NCI-H1417 treated with DMSO at 0.1 percent for 48 hours (cell line): ENCODE data around the gene AXIN2.

Experiments used
- DNase-seq: peaks from one replicate; lab custom pipeline; 2025; lab: John Stamatoyannopoulos, UW

AXIN2 gene

DNA sequence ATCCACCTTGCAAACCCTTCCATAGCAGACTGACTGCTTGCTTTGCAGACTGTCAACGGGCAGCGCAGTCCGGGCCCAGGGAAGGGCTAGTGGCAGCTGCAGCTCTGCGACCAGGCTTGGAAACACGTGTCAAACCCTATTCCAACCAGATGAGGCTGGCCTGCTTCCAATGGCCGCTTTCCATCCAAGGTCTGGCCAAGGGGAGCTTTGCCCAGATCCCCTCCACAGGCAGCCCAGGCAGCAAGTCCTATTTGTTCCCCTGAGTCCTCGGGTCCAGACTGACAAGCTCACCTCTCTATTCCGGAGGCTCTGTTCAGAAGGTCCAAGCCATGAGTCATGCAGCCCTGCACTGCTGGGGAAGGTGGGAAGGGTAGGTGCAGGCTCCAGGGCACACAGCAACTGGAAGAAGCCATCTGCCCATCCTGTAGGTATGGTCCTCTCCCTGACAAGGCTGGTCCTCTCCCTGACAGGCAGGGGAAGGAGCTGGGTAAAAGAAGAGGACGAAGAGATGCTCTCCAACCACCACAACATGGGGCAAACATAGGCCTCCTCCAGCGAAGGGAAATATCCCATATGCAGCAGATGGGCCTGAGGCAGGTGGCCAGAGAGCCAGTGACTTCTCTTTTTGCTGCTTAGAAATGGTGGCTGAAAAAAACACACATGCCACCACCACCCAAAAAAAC is 22.6 kb upstream of the AXIN2 start:
- no peak for DNase-seq

DNA sequence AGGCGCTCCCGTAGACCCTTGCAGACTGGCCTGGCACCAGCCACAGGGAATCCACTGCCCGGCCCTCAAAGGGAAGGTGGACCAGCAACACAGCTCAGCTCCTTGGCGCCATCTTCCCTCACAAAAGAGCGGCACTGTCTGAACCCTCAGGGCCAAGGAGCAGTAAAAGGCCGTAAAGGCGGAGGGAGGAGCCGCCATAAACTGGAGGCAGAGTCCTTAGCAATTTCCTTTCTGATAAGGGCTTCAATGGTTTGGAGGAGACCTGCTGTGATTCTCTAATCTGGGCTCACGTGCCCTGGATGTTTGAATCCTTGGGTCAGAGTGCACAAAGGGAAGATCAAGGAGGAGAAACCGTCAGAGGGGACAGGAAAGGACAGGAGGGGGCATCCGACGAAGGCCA is 15.5 kb upstream of the AXIN2 start:
- no peak for DNase-seq

DNA sequence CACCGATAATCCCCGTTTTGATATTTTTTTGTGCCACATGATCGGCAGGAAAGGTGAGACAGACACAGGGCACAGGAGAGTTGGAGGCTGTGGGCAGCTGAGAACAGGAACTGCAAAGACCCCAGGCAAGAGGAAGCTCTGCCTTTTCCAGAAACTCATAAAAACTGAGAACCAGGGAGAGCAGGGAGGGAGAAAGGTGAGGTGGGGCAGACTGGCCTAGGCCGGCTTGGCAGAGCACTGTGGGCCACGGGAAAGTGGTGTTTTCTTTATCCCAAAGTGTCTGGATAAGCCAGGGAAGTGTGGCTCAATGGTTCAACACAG is 11.8 kb upstream of the AXIN2 start:
- DNase-seq = no peak

- DNase-seq = no peak
Measured at GRCh38 chr17:65572581-65573281, 11.3 kb upstream of the AXIN2 start.

DNA sequence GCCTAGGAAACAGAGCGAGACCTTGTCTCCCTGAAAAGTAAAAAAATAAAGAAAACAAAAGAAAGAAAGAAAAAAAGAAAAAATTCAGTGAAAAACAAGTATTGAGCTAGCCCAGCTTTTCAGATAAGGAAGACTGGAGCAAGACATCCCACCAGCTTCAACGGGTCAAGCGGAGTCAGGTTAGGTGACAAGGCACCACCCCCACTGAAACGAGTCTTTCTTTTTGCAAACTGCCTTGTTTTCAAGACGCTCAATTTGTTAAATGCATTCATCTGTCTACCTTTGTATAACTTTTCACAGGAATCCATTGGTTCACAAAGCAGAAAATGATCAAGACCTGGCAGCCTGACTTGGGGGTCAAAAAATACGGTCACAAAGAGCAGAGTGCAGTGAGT is 10.7 kb upstream of the AXIN2 start:
- no peak for DNase-seq

GRCh38 chr17:65568918-65569317 is 7.5 kb upstream of the AXIN2 start:
- DNase-seq = no peak

DNA sequence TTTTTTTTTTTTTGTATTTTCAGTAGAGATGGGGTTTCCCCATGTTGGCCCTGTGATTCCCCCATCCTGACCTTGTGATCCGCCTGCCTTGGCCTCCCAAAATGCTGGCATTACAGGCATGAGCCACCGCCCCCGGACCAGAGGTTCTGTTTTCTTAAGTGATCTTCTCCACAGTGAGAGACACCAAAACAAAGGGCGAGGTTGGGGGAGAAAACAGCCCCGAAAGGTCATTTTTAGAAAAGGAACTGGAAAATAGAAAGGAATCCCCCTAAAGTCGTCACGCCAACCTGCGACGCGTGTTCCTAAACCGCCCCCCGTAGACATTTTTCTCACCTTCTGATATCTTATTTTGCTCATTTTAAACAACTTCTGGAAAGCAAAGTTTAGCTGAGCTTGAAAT is 6.1 kb upstream of the AXIN2 start:
- no peak for DNase-seq

GRCh38 chr17:65565559-65565958 is 4.1 kb upstream of the AXIN2 start:
- no peak for DNase-seq

DNA sequence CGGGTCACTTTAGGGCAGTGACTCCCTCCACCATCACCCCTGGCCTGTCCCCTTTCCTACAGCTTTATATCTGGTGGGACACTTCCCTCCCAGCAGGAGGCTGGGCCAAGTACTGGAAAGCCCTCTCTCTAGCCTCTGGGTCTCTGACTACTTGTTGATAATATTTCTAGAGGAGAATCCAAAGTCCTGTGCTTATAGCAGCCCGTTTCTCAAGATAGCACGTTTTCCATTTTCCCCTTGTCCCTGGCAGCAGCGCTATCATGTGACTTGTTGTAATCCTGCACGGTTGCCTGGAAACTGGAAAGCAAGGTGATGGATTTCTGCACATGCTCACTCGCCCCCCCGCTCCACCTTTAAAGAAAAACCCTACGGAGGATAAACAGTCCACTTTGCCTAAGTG is 3.3 kb upstream of the AXIN2 start:
- DNase-seq = peak; percentile 39

GRCh38 chr17:65562206-65562531 is 721 bp upstream of the AXIN2 start:
- no peak for DNase-seq

DNA sequence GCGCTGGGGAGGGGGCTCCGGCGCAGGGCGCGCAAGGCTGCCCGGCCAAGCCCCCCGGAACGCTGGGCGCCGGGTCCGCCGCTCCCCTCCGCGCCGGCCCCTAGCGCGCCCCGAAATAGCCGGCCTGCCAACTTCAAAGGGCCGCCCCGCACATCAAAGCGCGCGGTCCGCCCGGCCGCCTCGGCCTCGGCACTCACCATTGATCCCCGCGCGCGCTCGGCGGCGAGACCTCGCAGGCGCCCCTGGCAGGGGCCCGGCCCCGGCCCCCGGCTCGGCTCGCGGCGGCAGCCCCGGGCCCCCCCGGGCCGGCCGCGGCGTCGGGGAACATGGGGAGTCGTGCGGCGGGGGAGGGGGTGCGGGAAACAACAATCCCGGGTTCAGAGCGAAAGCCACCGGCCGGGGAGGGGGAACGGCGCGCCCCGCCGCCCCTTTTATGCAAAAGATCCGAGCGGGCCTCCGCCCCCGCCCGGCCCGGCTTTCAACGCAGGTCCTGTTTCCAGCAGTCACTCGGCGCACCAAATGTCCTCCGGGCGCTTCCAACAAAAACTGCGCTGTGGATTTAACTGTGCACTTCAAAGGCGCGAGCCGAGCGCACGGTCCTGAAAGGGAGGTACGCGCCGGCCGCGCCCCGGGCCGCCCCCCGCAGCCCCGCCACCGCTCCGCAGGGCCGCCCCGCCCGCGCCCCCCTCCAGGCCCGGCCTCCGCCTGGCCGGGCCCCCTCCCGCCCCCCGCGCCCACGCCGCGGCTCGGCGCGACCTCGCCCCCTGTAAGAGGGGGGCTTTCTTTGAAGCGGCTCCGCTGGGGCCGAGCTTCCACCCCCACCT is 608 bp downstream of the AXIN2 start:
- DNase-seq = peak; percentile 7

DNA sequence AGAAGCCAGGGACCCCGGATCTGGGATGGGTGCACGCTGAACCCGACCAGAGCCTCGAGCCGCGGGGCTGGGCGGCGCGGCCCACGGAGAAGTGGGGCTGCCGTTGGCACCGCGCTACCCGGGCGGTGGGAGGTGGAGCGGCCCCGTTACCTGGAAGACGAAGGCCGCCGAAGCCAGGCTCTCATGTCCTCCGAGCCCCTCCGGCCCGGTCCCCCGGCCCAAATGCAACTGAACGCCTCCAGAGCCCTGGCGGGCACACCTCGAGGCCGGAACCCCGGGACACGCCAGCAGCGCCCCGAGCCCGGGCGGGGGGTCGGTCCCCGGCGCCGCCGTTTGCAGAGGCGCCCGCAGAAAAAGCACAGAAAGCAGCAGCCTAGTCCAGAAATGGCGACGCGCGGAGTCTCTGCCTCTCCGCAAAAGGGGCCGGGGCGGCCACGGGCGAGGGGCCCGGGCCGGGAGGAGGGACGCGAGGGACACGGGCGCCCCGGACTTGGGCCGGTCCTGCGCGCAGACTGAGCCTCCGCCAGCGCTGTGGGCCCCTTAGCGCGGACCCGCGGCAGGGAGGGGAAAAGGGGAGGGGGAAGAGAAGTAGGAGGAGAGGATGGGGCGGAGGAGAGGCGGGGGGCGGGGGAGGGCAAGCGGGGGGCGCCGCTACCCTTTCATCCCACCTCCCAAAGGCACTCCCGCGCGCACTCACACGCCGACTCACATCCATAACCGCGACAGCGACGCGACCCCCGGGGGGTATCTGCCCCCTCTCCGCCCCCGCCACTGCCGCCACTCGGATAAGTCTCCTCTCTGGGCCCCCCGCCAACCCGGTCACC is 1.4 kb downstream of the AXIN2 start:
- no peak for DNase-seq

DNA sequence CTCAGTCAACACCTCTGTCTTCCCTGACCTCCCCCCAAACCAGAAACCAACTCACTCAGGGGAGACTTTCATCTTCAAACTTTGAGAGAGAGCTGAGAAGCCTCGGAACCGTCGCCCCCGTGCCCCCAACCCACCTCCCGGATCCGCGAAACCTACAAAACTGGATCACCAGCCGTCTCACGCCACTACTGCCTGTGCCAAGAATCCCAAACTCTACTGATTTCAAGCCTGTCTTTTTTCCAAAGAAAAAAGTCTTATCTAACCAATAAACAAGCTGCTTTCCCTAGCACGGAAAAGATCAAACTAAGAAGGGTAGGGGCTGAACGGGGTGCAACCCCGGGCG is 2.0 kb downstream of the AXIN2 start:
- DNase-seq = no peak

DNA sequence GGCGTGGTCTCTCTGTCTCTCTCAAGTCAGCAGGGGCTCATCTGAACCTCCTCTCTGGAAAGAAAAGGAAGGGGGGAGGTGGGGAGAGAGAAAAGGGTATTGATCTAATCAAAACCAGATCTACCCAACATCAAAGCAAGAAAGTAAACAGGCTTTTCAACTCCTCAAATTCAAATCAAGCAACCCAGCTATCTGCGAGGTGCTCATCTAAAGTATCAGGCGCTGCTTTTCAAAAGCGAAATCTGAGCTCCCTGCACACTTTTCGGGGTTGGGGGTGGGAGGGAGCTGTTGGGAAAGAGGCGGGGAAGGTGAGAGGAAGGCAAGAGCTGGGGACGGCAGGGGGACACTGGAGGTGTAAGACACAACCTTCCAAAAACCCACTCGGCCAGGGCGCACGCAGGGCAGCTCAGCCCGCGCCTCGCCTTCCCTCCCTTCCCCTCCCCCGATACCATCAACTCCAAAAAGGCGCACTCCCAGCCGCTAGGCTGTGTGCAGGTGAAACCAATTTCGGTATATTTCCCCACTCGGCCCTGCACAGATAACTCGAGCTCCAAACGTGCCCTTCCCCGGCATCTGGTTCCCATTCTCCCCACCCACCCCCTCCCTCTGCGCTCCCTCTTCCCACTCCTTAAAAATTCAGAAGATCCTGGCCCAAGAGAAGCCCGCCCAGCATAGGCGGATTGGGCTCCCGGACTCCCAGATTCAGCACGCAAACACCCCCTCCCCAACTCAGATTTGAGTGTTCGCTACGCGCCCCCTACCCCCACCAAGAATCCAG is 2.6 kb downstream of the AXIN2 start:
- DNase-seq = no peak

DNA sequence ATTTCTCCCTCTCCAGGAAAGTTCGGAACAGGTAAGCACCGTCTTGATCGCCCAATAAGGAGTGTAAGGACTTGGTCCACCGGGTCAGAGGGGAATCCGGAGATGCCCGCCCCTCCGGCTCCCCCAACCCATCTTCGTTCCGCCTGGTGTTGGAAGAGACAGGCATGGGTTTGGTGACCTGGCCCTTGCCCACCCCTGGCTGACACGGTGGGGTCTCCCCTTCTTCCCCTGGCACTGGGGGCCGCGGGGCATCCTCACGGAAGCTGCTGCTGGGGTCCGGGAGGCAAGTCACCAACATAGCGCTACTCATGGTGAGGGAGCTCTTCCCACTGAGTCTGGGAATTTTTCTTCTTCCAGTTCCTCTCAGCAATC is 3.2 kb downstream of the AXIN2 start:
- DNase-seq = no peak

DNA sequence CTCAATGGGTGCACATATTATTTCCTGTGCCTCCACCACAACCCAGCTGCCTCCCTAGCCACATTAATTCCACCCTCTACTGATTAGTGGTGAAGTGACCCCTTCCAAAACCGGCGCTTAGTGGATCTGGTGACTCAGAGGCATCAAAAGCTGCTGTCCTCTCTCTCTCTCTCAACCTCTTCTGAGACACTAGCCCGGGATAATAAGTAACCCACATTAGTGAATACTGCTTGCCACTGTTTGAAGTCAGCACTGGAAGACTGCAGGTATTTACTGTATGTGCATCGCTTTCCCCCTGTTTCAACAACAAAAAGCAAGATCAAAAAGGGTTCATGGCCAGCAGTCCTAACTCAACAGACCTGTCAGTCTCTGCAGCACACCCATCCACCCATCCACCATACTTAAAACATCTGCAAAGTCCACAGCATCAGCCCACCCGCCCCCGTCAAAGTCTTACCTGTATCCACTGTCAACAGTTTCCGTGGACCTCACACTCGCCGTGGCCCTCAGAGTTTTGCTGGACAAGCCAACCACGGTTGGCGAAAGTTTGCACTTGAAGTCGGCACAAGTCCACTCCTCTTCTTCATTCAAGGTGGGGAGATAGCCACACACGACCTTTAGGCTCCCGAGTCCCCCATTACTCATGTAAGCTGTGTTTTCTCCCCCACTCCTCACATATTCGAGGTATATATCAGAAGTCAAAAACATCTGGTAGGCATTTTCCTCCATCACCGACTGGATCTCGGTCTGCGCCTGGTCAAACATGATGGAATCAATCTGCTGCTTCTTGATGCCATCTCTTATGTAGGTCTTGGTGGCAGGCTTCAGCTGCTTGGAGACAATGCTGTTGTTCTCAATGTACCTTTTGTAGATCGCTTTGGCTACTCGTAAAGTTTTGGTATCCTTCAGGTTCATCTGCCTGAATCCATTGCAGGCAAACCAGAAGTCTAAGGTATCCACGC is 3.8 kb downstream of the AXIN2 start:
- DNase-seq = no peak

- DNase-seq = no peak
Measured at GRCh38 chr17:65556910-65557348, 4.5 kb downstream of the AXIN2 start.

DNA sequence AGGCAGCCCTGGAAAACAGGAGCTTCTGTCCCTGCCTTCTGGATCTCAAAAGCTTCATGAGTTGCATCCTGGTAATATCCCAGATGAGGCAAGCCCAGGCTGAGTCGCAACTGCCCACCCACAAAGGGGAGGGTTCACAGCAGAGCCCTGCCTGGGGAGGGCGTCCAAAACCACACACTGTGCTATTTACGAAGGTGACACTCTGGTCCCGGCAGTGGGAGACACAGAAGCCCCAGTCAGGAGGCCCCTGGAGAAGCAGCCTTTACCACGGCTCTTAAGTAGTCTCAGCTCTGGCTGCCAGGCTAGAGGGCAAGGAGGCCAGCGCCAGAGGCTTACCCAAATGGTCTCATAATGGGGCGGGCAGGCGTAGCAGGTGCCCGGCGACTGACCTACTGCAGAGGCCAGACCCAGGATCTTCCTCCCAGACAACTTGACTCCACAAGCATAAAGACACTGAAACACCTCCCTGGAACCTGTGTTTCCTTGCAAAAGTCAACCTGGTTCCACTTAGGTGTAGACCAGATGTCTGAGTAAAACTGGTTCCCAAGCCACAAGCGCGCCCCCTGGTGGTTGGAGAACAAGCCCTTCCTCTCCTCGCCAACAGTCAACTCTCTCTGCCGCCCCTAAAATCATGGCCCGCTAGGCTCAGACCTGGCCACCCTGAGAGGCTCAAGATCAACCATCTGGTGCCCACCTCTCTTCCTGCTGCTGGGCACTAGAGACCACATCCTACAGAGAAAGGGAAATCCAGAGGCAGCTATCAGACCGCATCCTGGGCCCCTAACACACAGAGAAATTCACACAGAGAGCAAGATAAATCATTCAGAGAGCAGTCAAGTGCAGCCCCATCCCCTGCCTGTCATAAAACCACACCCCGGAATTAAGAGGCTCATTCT is 5.2 kb downstream of the AXIN2 start:
- no peak for DNase-seq

GRCh38 chr17:65554553-65555223 is 6.8 kb downstream of the AXIN2 start:
- no peak for DNase-seq
